ENCODE measurements around the gene KPTN. TPM values are rescaled to one million over a fixed set of nuclear protein-coding genes. Genes with fewer than 3 reads are reported as not detected.
"Not testable (repeated sequence)": the region's sequence is repeated elsewhere in the genome, so short reads cannot be mapped to it uniquely, and the experiment has no call there.

Gene KPTN
- total RNA-seq, 1 experiment from 2014 or later: 17.6 TPM

DNA sequence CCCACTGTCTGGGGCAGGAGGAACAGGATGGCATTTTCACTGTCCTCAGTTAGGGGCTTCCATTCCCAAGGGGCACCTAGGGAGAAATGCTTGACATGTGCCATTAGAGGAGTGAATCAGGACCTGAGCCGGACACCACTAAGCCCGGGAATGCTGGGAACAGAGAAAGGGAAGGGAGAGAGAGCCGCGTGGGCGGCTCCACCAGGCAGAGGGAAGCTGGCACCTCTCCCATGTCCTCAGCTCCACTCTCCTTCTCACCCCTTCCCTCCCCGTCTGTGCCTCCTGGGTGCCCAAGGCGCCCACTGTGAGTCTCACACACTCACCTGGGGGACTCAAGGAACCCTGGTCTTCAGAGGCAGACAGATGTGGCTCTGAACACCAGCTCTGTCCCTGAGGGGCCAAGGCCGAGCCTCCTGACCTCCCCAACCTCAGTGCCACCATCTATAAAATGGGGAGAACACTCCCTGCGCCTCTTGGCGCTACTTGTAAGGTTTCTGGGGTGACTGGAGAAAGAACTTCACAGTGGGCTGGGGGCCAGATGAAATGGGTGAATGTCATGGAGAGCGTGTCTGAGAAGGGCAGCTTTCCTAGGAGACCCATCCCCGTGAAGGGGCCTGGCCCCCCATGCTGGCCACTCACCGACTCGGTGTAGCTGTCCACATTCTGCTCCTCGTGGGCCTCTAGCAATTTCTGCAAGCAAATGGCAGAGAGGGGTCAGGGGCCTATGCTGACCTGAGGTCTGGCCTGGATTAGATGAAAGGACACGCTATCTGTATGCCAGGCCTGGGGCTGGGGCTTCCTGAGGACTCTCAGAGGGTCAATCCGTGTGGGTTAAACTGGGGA is 5.3 kb upstream of the KPTN start:
- TF ChIP-seq CTCF (IDR thresholded peaks at IDR 0.05; ENCODE audit: unreplicated experiment): no peak
- peak overlapping the region; percentile 84 for H3K27ac Mint-ChIP-seq (ENCODE audit: low read depth, unreplicated experiment)
- POLR2A ChIA-PET: interaction anchor here (1.8 kb wide), 1 partner anchor 21 kb away, joined by 4 read pairs; no protein-coding TSS in a partner anchor
- no TSS peak for BruUV-seq (replicated peaks)
- intact Hi-C loops (cut with micrococcal nuclease): no loop called here
- CTCF ChIA-PET: interaction anchor here (0.6 to 1.1 kb wide), 4 partner anchors 16 to 276 kb away, joined by 3 to 4 read pairs (median 4); no protein-coding TSS in a partner anchor
- peak; percentile 19 for DNase-seq (ENCODE audit: unreplicated experiment)
- H3K4me1 Mint-ChIP-seq (ENCODE audit: insufficient read depth, unreplicated experiment): peaks cover 12% of the 10 kb centered on the region
- no peak overlapping the region for H3K4me3 Mint-ChIP-seq (ENCODE audit: unreplicated experiment)
- peaks cover 40% of the 10 kb centered on the region for H3K36me3 Mint-ChIP-seq (ENCODE audit: insufficient read depth, unreplicated experiment)
- no peaks in the 10 kb centered on the region for H3K9me3 Mint-ChIP-seq (ENCODE audit: unreplicated experiment)
- H3K27me3 Mint-ChIP-seq (ENCODE audit: insufficient read depth, unreplicated experiment): no peaks in the 10 kb centered on the region

GRCh38 chr19:47487551-47488515 is 3.8 kb upstream of the KPTN start:
- CTCF ChIA-PET: interaction anchor here (0.6 to 1.1 kb wide), 2 partner anchors 200 to 203 kb away, joined by 3 to 4 read pairs; no protein-coding TSS in a partner anchor
- Mint-ChIP-seq H3K27ac (ENCODE audit: low read depth, unreplicated experiment) (no peak overlapping the region), H3K27me3 (ENCODE audit: insufficient read depth, unreplicated experiment) (no peaks in the 10 kb centered on the region), H3K9me3 (ENCODE audit: unreplicated experiment) (no peaks in the 10 kb centered on the region), H3K36me3 (ENCODE audit: insufficient read depth, unreplicated experiment) (peaks cover 47% of the 10 kb centered on the region), H3K4me3 (ENCODE audit: unreplicated experiment) (no peak overlapping the region), H3K4me1 (ENCODE audit: insufficient read depth, unreplicated experiment) (peaks cover 12% of the 10 kb centered on the region)
- POLR2A ChIA-PET: interaction anchor here (0.6 to 0.9 kb wide), 2 partner anchors 15 to 71 kb away, joined by 3 read pairs; no protein-coding TSS in a partner anchor
- intact Hi-C loops (cut with micrococcal nuclease): no loop called here
- TSS peak; percentile 57 for BruUV-seq (replicated peaks)
- no peak for TF ChIP-seq CTCF (IDR thresholded peaks at IDR 0.05; ENCODE audit: unreplicated experiment)
- DNase-seq (ENCODE audit: unreplicated experiment): no peak

DNA sequence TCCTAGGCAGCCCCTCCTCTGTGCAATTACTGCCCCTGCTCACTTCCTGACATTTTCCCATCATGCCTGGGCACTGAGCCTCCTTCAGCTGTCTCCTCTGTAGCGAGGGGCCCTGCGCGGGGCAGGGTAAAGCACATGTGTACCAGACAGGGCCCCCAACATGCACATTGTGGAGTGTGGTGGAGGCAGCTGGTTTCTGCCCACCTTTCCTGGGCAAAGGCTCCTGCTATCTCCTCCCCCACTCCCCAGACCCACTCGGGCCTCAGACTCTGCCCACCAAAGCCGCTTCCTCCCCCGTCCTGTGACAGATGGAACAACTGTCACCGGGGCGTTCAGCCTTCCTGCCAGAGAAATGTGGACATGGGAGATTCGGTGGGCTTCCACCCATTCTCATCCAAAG is 2.9 kb upstream of the KPTN start:
- TF ChIP-seq CTCF (IDR thresholded peaks at IDR 0.05; ENCODE audit: unreplicated experiment): no peak
- Mint-ChIP-seq H3K9me3 (ENCODE audit: unreplicated experiment) (no peaks in the 10 kb centered on the region), H3K36me3 (ENCODE audit: insufficient read depth, unreplicated experiment) (peaks cover 47% of the 10 kb centered on the region), H3K4me1 (ENCODE audit: insufficient read depth, unreplicated experiment) (peaks cover 12% of the 10 kb centered on the region), H3K27me3 (ENCODE audit: insufficient read depth, unreplicated experiment) (no peaks in the 10 kb centered on the region), H3K4me3 (ENCODE audit: unreplicated experiment) (no peak overlapping the region), H3K27ac (ENCODE audit: low read depth, unreplicated experiment) (no peak overlapping the region)
- no TSS peak for BruUV-seq (replicated peaks)
- CTCF ChIA-PET: interaction anchor here (0.6 kb wide), 2 partner anchors 9 to 16 kb away, joined by 3 read pairs; no protein-coding TSS in a partner anchor
- no peak for DNase-seq (ENCODE audit: unreplicated experiment)
- POLR2A ChIA-PET: no interaction called here
- intact Hi-C loops (cut with micrococcal nuclease): no loop called here

GRCh38 chr19:47486220-47486619 is 2.2 kb upstream of the KPTN start:
- CTCF ChIA-PET: interaction anchor here (0.6 kb wide), 1 partner anchor 10 kb away, joined by 3 read pairs; no protein-coding TSS in a partner anchor
- not testable (repeated sequence) for H3K4me3 Mint-ChIP-seq (ENCODE audit: unreplicated experiment)

More at GRCh38 chr19:47486220-47486619, 2.2 kb upstream of the KPTN start:
- Mint-ChIP-seq H3K4me1 (ENCODE audit: insufficient read depth, unreplicated experiment) (peaks cover 12% of the 10 kb centered on the region), H3K36me3 (ENCODE audit: insufficient read depth, unreplicated experiment) (peaks cover 43% of the 10 kb centered on the region)
- intact Hi-C loops (cut with micrococcal nuclease); H3K9me3 Mint-ChIP-seq (ENCODE audit: unreplicated experiment); POLR2A ChIA-PET; DNase-seq (ENCODE audit: unreplicated experiment); H3K27me3 Mint-ChIP-seq (ENCODE audit: insufficient read depth, unreplicated experiment); H3K27ac Mint-ChIP-seq (ENCODE audit: low read depth, unreplicated experiment); BruUV-seq (replicated peaks): not testable (repeated sequence)
